T-helper 17 cell (primary cell): ENCODE measurements around the gene APBA3. TPM values are rescaled to one million over a fixed set of nuclear protein-coding genes. Genes with fewer than 3 reads are reported as not detected.
A peak's percentile ranks its signal among the peaks of the same experiment; 100 is the strongest.

ENCODE experiments used
- ATAC-seq: fragments of 150-1000 bp; cut with Tn5 transposase; 2 replicates; pipeline ENCODE4 v1.10.0; 2021; ENCODE audit warnings: mild to moderate bottlenecking, moderate library complexity
- DNase-seq, 3 donors: peaks; one replicate each; pipeline versions ENCODE4 v3.0.0 to v3.0.0-alpha.2; 2020 to 2021
- H3K9me3 ChIP-seq: one replicate; pipeline ENCODE4 v1.7.0; 2013; ENCODE audit warnings: low read length, mild to moderate bottlenecking; ENCODE audit not compliant: control insufficient read depth, poor library complexity, severe bottlenecking
- H3K27ac Mint-ChIP-seq: one replicate; pipeline ENCODE4 v1.8.0; 2022; ENCODE audit warnings: mild to moderate bottlenecking, moderate library complexity, mixed read lengths
- H3K27me3 Mint-ChIP-seq: one replicate; pipeline ENCODE4 v1.8.0; 2022; ENCODE audit warnings: mixed read lengths
- H3K36me3 Mint-ChIP-seq: one replicate; pipeline ENCODE4 v1.8.0; 2022; ENCODE audit warnings: low read depth, mixed read lengths
- H3K4me1 Mint-ChIP-seq: one replicate; pipeline ENCODE4 v1.8.0; 2022; ENCODE audit warnings: mild to moderate bottlenecking, mixed read lengths
- H3K4me3 Mint-ChIP-seq: one replicate; pipeline ENCODE4 v1.8.0; 2022; ENCODE audit warnings: mild to moderate bottlenecking, moderate library complexity, mixed read lengths
- total RNA-seq, 4 donors: library from RNA in 2 of 4; stranded (reverse) in 2 of 4; gene quantifications; one replicate each; pipeline ENCODE4 v1.2.3 and lab custom pipeline; 2022 to 2026

The APBA3 gene
- total RNA-seq, 2 donors from 2014 or later = 71.9 to 75.1 TPM

- DNase-seq (no peak), ATAC-seq (no peak)
- Mint-ChIP-seq H3K4me1 (peaks cover 17% of the 10 kb centered on the region), H3K27me3 (no peaks in the 10 kb centered on the region), H3K27ac (no peak overlapping the region), H3K4me3 (peak overlapping the region; percentile 82), H3K36me3 (peaks cover 2% of the 10 kb centered on the region)
- peaks cover 2% of the 10 kb centered on the region for H3K9me3 ChIP-seq
Measured at GRCh38 chr19:3800996-3801395, 39.5 kb upstream of the APBA3 start.

- Mint-ChIP-seq H3K27me3 (no peaks in the 10 kb centered on the region), H3K4me1 (peaks cover 15% of the 10 kb centered on the region), H3K36me3 (peaks cover 2% of the 10 kb centered on the region), H3K4me3 (no peak overlapping the region), H3K27ac (peak overlapping the region; percentile 3)
- DNase-seq = no peak
- H3K9me3 ChIP-seq = peaks cover 2% of the 10 kb centered on the region
- peak; percentile 86 for ATAC-seq
Measured at GRCh38 chr19:3798137-3798536, 36.6 kb upstream of the APBA3 start.

GRCh38 chr19:3796358-3796757 lies 34.9 kb upstream of the APBA3 start:
- no peak overlapping the region for H3K4me3 Mint-ChIP-seq
- H3K27ac Mint-ChIP-seq = no peak overlapping the region
- peaks cover 15% of the 10 kb centered on the region for H3K4me1 Mint-ChIP-seq
- no peak for DNase-seq
- peaks cover 2% of the 10 kb centered on the region for H3K9me3 ChIP-seq
- ATAC-seq = no peak
- H3K27me3 Mint-ChIP-seq = no peaks in the 10 kb centered on the region
- peaks cover 4% of the 10 kb centered on the region for H3K36me3 Mint-ChIP-seq

GRCh38 chr19:3793799-3794198 lies 32.3 kb upstream of the APBA3 start:
- DNase-seq (no peak), ATAC-seq (no peak)
- Mint-ChIP-seq H3K36me3 (peaks cover 4% of the 10 kb centered on the region), H3K4me1 (peaks cover 3% of the 10 kb centered on the region), H3K27me3 (no peaks in the 10 kb centered on the region), H3K27ac (no peak overlapping the region), H3K4me3 (no peak overlapping the region)
- peaks cover 2% of the 10 kb centered on the region for H3K9me3 ChIP-seq

- H3K27ac Mint-ChIP-seq = no peak overlapping the region
- H3K4me3 Mint-ChIP-seq = no peak overlapping the region
- H3K4me1 Mint-ChIP-seq = no peaks in the 10 kb centered on the region
- no peak for ATAC-seq
- no peak for DNase-seq
- peaks cover 3% of the 10 kb centered on the region for H3K36me3 Mint-ChIP-seq
- H3K9me3 ChIP-seq = peaks cover 2% of the 10 kb centered on the region
- H3K27me3 Mint-ChIP-seq = no peaks in the 10 kb centered on the region
Measured at GRCh38 chr19:3792114-3792513, 30.6 kb upstream of the APBA3 start.

- no peak for DNase-seq
- no peak for ATAC-seq
- no peaks in the 10 kb centered on the region for H3K9me3 ChIP-seq
- Mint-ChIP-seq H3K27ac (no peak overlapping the region), H3K4me1 (no peaks in the 10 kb centered on the region), H3K36me3 (peaks cover 3% of the 10 kb centered on the region), H3K4me3 (no peak overlapping the region), H3K27me3 (no peaks in the 10 kb centered on the region)
Measured at GRCh38 chr19:3790941-3791340, 29.4 kb upstream of the APBA3 start.

GRCh38 chr19:3790209-3790734 lies 28.8 kb upstream of the APBA3 start:
- no peaks in the 10 kb centered on the region for H3K9me3 ChIP-seq

GRCh38 chr19:3788996-3789778 lies 27.7 kb upstream of the APBA3 start:
- H3K9me3 ChIP-seq = no peaks in the 10 kb centered on the region
- Mint-ChIP-seq H3K27me3 (no peaks in the 10 kb centered on the region), H3K27ac (no peak overlapping the region), H3K4me3 (no peak overlapping the region), H3K36me3 (peaks cover 3% of the 10 kb centered on the region), H3K4me1 (peaks cover 2% of the 10 kb centered on the region)
- ATAC-seq (no peak), DNase-seq (no peak)

More at GRCh38 chr19:3790209-3790734, 28.8 kb upstream of the APBA3 start:
- Mint-ChIP-seq H3K27ac (no peak overlapping the region), H3K4me3 (no peak overlapping the region), H3K27me3 (no peaks in the 10 kb centered on the region), H3K4me1 (no peaks in the 10 kb centered on the region), H3K36me3 (peaks cover 3% of the 10 kb centered on the region)
- DNase-seq (no peak), ATAC-seq (no peak)

GRCh38 chr19:3785938-3786824 lies 24.7 kb upstream of the APBA3 start, which contains the start of gene MATK:
TSS of gene MATK (minus strand) at chr19:3786381. CDS start at chr19:3785135, 1,246 bp downstream.
- Mint-ChIP-seq H3K4me1 (peaks cover 2% of the 10 kb centered on the region), H3K27ac (no peak within 1 kb of the TSS), H3K36me3 (no peaks in the 10 kb centered on the region), H3K27me3 (no peaks in the 10 kb centered on the region), H3K4me3 (peak within 1 kb of the TSS; percentile 83)
- no peak for DNase-seq
- H3K9me3 ChIP-seq = peaks cover 3% of the 10 kb centered on the region
- peak; percentile 41 for ATAC-seq

GRCh38 chr19:3785451-3785937 lies 24.0 kb upstream of the APBA3 start:
- Mint-ChIP-seq H3K4me3 (peak overlapping the region; percentile 83), H3K27me3 (no peaks in the 10 kb centered on the region), H3K4me1 (peaks cover 2% of the 10 kb centered on the region), H3K36me3 (no peaks in the 10 kb centered on the region), H3K27ac (no peak overlapping the region)
- H3K9me3 ChIP-seq = peaks cover 3% of the 10 kb centered on the region
- ATAC-seq = peak; percentile 39
- no peak for DNase-seq

- no peak for ATAC-seq
- peaks cover 2% of the 10 kb centered on the region for H3K4me1 Mint-ChIP-seq
- peaks cover 3% of the 10 kb centered on the region for H3K9me3 ChIP-seq
- no peaks in the 10 kb centered on the region for H3K36me3 Mint-ChIP-seq
- peak overlapping the region; percentile 83 for H3K4me3 Mint-ChIP-seq
- DNase-seq = no peak
- H3K27me3 Mint-ChIP-seq = no peaks in the 10 kb centered on the region
- no peak overlapping the region for H3K27ac Mint-ChIP-seq
Measured at GRCh38 chr19:3784607-3785450, 23.3 kb upstream of the APBA3 start.
